Measurements from ENCODE around the gene LRPAP1. TPM values are rescaled to one million over a fixed set of nuclear protein-coding genes. Genes with fewer than 3 reads are reported as not detected.

LRPAP1 gene
- total RNA-seq, 1 donor from 2014 or later, result 195 TPM

DNA sequence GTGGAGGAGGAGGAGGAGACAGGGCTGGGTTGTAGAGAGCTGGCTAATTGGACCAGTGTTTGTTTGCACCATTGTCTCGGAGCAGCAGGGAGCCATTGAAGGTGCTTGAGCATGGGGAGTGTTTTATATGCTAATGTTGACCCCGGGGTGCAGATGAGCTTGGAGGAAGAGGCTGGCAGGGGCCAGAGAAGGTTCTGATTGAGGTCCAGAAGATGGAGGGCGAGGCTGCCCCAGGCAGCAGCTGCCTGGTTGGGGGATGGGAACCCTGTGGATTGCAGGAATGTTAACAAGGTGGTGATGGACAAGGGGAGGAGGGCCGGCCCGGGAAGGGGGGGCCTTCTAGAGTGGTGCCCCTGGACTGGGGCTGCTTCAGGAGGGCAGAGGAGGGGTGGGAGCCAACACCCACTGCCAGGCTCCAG, 51.1 kb downstream of the LRPAP1 start:
- Histone ChIP-seq H3K27ac (no peak overlapping the region), H3K4me3 (no peak overlapping the region), H3K9me3 (no peaks in the 10 kb centered on the region), H3K4me1 (peaks cover 14% of the 10 kb centered on the region), H3K36me3 (no peaks in the 10 kb centered on the region), H3K27me3 (peaks cover 40% of the 10 kb centered on the region)
- DNase-seq (no peak), ATAC-seq (no peak)
- TF ChIP-seq, protein P1, sequence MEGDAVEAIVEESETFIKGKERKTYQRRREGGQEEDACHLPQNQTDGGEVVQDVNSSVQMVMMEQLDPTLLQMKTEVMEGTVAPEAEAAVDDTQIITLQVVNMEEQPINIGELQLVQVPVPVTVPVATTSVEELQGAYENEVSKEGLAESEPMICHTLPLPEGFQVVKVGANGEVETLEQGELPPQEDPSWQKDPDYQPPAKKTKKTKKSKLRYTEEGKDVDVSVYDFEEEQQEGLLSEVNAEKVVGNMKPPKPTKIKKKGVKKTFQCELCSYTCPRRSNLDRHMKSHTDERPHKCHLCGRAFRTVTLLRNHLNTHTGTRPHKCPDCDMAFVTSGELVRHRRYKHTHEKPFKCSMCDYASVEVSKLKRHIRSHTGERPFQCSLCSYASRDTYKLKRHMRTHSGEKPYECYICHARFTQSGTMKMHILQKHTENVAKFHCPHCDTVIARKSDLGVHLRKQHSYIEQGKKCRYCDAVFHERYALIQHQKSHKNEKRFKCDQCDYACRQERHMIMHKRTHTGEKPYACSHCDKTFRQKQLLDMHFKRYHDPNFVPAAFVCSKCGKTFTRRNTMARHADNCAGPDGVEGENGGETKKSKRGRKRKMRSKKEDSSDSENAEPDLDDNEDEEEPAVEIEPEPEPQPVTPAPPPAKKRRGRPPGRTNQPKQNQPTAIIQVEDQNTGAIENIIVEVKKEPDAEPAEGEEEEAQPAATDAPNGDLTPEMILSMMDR (IDR thresholded peaks at IDR 0.05), result no peak
- intact Hi-C loops (cut with DNase I), result no loop called here

DNA sequence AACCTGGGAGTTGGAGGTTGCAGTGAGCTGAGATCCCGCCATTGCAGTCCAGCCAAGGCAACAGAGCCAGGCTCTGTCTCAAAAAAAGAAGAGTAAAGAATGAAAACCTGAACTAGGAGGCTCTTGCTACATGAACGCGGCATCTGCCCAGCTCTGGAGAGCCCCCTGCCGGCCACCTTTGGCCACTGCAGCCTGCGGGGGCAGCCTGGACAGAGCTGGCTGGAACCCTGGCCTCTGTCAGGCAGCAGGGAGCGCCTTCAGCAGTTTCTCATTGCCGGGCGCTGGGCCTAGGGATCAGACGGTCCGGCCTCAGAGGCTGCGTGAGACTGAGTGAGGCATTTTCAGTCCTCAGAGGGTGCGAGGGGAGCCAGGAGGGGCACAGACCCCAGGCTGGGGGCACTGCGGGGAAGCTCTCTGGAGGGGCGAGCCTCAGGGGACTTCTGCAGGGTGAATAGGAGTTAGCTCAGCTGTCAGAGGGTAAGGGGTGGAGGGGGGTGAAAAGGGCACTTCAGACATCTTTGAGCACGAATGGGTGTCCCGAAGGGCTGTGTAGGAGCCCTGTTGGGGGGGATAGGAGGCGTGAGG, 51.6 kb downstream of the LRPAP1 start:
- DNase-seq (peak; percentile 85), ATAC-seq (peak; percentile 74)
- H3K4me3 ChIP-seq, result no peak overlapping the region
- peaks cover 35% of the 10 kb centered on the region for H3K27me3 ChIP-seq
- intact Hi-C loops (cut with DNase I), result no loop called here
- H3K4me1 ChIP-seq, result peaks cover 14% of the 10 kb centered on the region
- TF ChIP-seq, protein P1 (IDR thresholded peaks at IDR 0.05), result peak; percentile 100
- H3K27ac ChIP-seq, result no peak overlapping the region
- H3K36me3 ChIP-seq, result no peaks in the 10 kb centered on the region
- H3K9me3 ChIP-seq, result no peaks in the 10 kb centered on the region

DNA sequence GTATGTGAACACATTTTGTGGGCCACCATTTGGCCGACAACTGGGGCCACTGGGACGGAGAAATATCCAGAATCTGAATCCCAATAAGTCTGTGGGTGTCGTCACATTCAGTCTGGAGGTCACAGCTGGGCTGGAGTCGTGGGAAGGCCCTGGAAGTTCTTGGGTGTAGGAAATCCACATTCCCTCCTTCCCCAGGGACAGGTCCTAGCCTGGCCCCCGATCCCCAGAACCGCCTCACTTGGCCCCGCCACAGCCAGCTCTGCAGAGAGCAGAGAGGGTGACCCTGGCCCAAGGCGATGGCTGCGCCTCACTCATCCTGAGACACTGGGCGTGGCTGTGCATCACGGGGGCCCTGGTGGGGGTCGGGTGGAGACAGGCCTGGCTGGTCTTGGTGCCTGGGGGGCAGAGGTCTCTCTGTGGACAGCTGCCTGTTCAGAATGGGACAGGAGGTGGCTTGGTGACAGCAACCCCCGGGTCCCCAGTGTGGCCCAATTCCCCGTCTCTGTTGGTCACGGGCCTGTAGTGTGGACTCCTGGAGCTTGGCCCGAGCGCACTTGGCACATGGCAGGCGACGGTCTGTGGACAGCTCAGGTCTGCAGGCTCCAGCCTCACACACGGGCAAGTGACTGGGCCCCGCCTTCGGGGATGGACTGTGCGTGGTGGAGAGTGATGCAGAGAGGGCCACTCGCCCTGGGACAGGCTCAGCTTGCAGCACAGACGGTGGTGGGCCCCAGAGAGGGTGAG, 52.7 kb downstream of the LRPAP1 start:
- H3K27me3 ChIP-seq, result peaks cover 25% of the 10 kb centered on the region
- H3K36me3 ChIP-seq, result no peaks in the 10 kb centered on the region
- no peak for DNase-seq
- TF ChIP-seq, protein P1 (IDR thresholded peaks at IDR 0.05), result no peak
- no peaks in the 10 kb centered on the region for H3K9me3 ChIP-seq
- H3K27ac ChIP-seq, result no peak overlapping the region
- peaks cover 6% of the 10 kb centered on the region for H3K4me1 ChIP-seq
- intact Hi-C loops (cut with DNase I), result no loop called here
- no peak overlapping the region for H3K4me3 ChIP-seq
- no peak for ATAC-seq

DNA sequence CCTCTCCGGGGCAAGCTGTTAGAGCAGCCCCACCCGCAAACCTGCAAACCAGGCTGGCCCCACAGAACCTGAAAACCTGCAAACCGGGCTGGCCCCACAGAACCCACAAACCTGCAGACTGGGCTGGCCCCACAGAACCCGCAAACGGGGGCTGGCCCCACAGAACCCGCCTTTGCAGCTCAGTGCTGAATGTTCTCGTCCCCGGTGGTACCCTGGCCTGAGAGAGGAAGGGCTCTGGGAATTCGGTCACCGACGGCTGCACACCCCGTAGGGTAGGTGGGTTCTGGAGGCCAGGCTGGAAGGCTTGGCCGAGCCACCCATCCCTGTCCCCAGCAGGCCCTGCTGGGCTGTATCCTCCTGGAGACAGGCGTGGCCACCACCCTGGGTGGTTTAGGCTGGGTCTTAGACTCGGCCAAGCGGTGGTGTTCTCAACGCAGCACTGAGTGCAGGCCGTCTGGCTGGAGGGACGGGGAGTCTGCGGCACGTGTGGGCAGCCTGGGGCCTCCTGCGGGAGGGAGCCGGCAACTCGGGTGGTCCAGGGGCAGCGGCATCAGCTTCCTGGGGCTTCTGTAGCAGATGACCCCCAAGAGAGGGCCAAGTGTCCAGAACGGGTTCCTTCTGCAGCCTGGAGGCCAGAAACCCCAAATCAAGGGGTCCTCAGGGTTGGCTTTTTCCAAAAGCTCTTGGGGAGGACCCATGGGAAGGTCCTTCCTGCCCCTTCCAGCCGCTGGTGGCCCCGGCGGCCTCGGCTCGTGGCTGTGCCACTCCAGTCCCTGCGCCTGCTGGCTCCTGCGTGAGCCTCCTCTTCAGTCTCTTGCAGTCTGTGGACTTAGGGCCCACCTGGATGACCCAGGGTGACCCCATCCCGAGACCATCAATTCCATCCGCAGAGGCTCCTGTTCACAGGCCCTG, 53.5 kb downstream of the LRPAP1 start:
- TF ChIP-seq, protein P1 (IDR thresholded peaks at IDR 0.05), result no peak
- Histone ChIP-seq H3K9me3 (no peaks in the 10 kb centered on the region), H3K36me3 (no peaks in the 10 kb centered on the region), H3K4me1 (peaks cover 6% of the 10 kb centered on the region), H3K27me3 (peaks cover 16% of the 10 kb centered on the region), H3K4me3 (no peak overlapping the region), H3K27ac (no peak overlapping the region)
- ATAC-seq (no peak), DNase-seq (no peak)
- intact Hi-C loops (cut with DNase I), result no loop called here

DNA sequence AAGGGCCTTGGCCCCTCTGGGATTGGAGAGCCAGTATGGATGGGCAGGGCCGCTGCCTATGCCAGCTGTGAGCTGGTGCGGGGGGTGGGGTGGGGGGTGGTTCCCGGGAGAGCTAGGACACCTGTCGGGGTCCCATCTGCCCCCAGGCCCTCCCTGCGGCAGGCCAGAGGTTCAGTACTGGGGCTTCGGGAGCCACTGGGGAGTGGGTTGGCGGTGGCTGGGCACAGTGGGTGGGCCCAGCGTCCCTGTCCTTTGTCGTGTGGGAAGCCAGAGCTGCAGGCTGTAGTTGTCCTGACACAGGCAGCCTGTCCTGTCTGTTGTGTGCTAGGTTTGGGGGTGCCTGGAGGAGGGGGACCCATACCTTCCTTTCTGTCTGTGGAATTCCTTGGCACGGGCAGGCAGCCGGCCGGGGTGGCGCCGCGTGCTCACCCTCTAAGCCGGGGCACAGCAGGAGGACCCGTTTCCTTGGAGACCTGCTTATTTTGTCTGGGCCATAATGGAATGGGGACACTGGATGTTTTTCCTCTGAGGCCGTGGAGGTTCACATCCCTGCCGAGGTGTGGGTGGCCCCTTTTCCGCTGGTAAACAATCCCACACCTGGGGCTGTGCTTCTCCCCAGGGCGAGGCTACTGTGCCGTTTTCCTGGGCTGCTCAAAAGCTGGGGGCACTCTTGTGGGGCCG, 54.3 kb downstream of the LRPAP1 start:
- intact Hi-C loops (cut with DNase I), result no loop called here
- H3K36me3 ChIP-seq, result no peaks in the 10 kb centered on the region
- H3K4me3 ChIP-seq, result no peak overlapping the region
- H3K27ac ChIP-seq, result no peak overlapping the region
- peaks cover 6% of the 10 kb centered on the region for H3K4me1 ChIP-seq
- H3K27me3 ChIP-seq, result peaks cover 11% of the 10 kb centered on the region
- ATAC-seq (no peak), DNase-seq (no peak)
- TF ChIP-seq, protein P1 (IDR thresholded peaks at IDR 0.05), result no peak
- H3K9me3 ChIP-seq, result no peaks in the 10 kb centered on the region
